ENCODE data around the gene RASAL2. TPM values are rescaled to one million over a fixed set of nuclear protein-coding genes. Genes with fewer than 3 reads are reported as not detected.

The RASAL2 gene
- total RNA-seq, 2 donors from 2014 or later: not detected

GRCh38 chr1:178358456-178358855, 264.6 kb downstream of the RASAL2 start:
- Mint-ChIP-seq H3K36me3 (peaks cover 3% of the 10 kb centered on the region), H3K4me3 (no peak overlapping the region), H3K9me3 (peaks cover 1% of the 10 kb centered on the region), H3K4me1 (ENCODE audit: low read depth in 2 of 2) (no peaks in the 10 kb centered on the region), H3K27me3 (peaks cover 0 to 2% of the 10 kb centered on the region in 2 donors), H3K27ac (no peak overlapping the region)
- ATAC-seq (no peak), DNase-seq (ENCODE audit: low spot score) (no peak)

- H3K36me3 Mint-ChIP-seq: no peaks in the 10 kb centered on the region
- no peaks in the 10 kb centered on the region for H3K9me3 Mint-ChIP-seq
- no peak overlapping the region for H3K27ac Mint-ChIP-seq
- no peaks in the 10 kb centered on the region for H3K4me1 Mint-ChIP-seq (ENCODE audit: low read depth in 2 of 2)
- ATAC-seq (no peak), DNase-seq (ENCODE audit: low spot score) (no peak)
- H3K27me3 Mint-ChIP-seq: peaks cover 0 to 2% of the 10 kb centered on the region in 2 donors
- no peak overlapping the region for H3K4me3 Mint-ChIP-seq
Measured at GRCh38 chr1:178360421-178360820, 266.5 kb downstream of the RASAL2 start.

GRCh38 chr1:178361847-178362246, 267.9 kb downstream of the RASAL2 start:
- Mint-ChIP-seq H3K36me3 (no peaks in the 10 kb centered on the region), H3K27me3 (peaks cover 0 to 2% of the 10 kb centered on the region in 2 donors), H3K4me1 (ENCODE audit: low read depth in 2 of 2) (no peaks in the 10 kb centered on the region), H3K9me3 (no peaks in the 10 kb centered on the region), H3K4me3 (no peak overlapping the region), H3K27ac (no peak overlapping the region)
- ATAC-seq (no peak), DNase-seq (ENCODE audit: low spot score) (no peak)

GRCh38 chr1:178362747-178363146, 268.8 kb downstream of the RASAL2 start:
- ATAC-seq (no peak), DNase-seq (ENCODE audit: low spot score) (no peak)
- H3K4me3 Mint-ChIP-seq: no peak overlapping the region
- H3K36me3 Mint-ChIP-seq: no peaks in the 10 kb centered on the region
- peaks cover 0 to 2% of the 10 kb centered on the region in 2 donors for H3K27me3 Mint-ChIP-seq
- no peaks in the 10 kb centered on the region for H3K4me1 Mint-ChIP-seq (ENCODE audit: low read depth in 2 of 2)
- no peak overlapping the region for H3K27ac Mint-ChIP-seq
- no peaks in the 10 kb centered on the region for H3K9me3 Mint-ChIP-seq

GRCh38 chr1:178364782-178365181, 270.9 kb downstream of the RASAL2 start:
- peaks cover 0 to 3% of the 10 kb centered on the region in 2 donors for H3K27me3 Mint-ChIP-seq
- no peak overlapping the region for H3K4me3 Mint-ChIP-seq
- H3K27ac Mint-ChIP-seq: no peak overlapping the region
- H3K4me1 Mint-ChIP-seq (ENCODE audit: low read depth in 2 of 2): no peaks in the 10 kb centered on the region
- no peaks in the 10 kb centered on the region for H3K9me3 Mint-ChIP-seq
- H3K36me3 Mint-ChIP-seq: no peaks in the 10 kb centered on the region
- DNase-seq (ENCODE audit: low spot score): no peak
- ATAC-seq: no peak

GRCh38 chr1:178367151-178367550, 273.2 kb downstream of the RASAL2 start:
- DNase-seq (ENCODE audit: low spot score) (no peak), ATAC-seq (no peak)
- Mint-ChIP-seq H3K9me3 (no peaks in the 10 kb centered on the region), H3K36me3 (no peaks in the 10 kb centered on the region), H3K27ac (no peak overlapping the region), H3K4me1 (ENCODE audit: low read depth in 2 of 2) (no peaks in the 10 kb centered on the region), H3K27me3 (peaks cover 0 to 3% of the 10 kb centered on the region in 2 donors), H3K4me3 (no peak overlapping the region)

GRCh38 chr1:178368208-178368607, 274.3 kb downstream of the RASAL2 start:
- Mint-ChIP-seq H3K4me1 (ENCODE audit: low read depth in 2 of 2) (no peaks in the 10 kb centered on the region), H3K4me3 (no peak overlapping the region), H3K36me3 (no peaks in the 10 kb centered on the region), H3K27ac (no peak overlapping the region), H3K9me3 (no peaks in the 10 kb centered on the region), H3K27me3 (peaks cover 0 to 4% of the 10 kb centered on the region in 2 donors)
- ATAC-seq (no peak), DNase-seq (ENCODE audit: low spot score) (no peak)

- Mint-ChIP-seq H3K4me3 (no peak overlapping the region), H3K36me3 (no peaks in the 10 kb centered on the region), H3K4me1 (ENCODE audit: low read depth in 2 of 2) (no peaks in the 10 kb centered on the region), H3K27ac (no peak overlapping the region), H3K27me3 (peaks cover 0 to 6% of the 10 kb centered on the region in 2 donors), H3K9me3 (no peaks in the 10 kb centered on the region)
- ATAC-seq: no peak
- DNase-seq (ENCODE audit: low spot score): no peak
Measured at GRCh38 chr1:178371235-178371634, 277.3 kb downstream of the RASAL2 start.

GRCh38 chr1:178371933-178372388, 278.1 kb downstream of the RASAL2 start:
- Mint-ChIP-seq H3K27ac (no peak overlapping the region), H3K9me3 (no peaks in the 10 kb centered on the region), H3K27me3 (peaks cover 0 to 6% of the 10 kb centered on the region in 2 donors), H3K4me3 (no peak overlapping the region), H3K36me3 (no peaks in the 10 kb centered on the region), H3K4me1 (ENCODE audit: low read depth in 2 of 2) (no peaks in the 10 kb centered on the region)
- no peak for ATAC-seq
- DNase-seq (ENCODE audit: low spot score): no peak

GRCh38 chr1:178374016-178374415, 280.1 kb downstream of the RASAL2 start:
- Mint-ChIP-seq H3K9me3 (no peaks in the 10 kb centered on the region), H3K4me1 (ENCODE audit: low read depth in 2 of 2) (no peaks in the 10 kb centered on the region), H3K27ac (no peak overlapping the region), H3K4me3 (no peak overlapping the region), H3K36me3 (no peaks in the 10 kb centered on the region), H3K27me3 (peaks cover 0 to 6% of the 10 kb centered on the region in 2 donors)
- DNase-seq (ENCODE audit: low spot score): no peak
- no peak for ATAC-seq

GRCh38 chr1:178376008-178376407, 282.1 kb downstream of the RASAL2 start:
- no peak overlapping the region for H3K27ac Mint-ChIP-seq
- H3K4me1 Mint-ChIP-seq (ENCODE audit: low read depth in 2 of 2): no peaks in the 10 kb centered on the region
- ATAC-seq: no peak
- no peaks in the 10 kb centered on the region for H3K36me3 Mint-ChIP-seq
- H3K9me3 Mint-ChIP-seq: no peaks in the 10 kb centered on the region
- no peak overlapping the region for H3K4me3 Mint-ChIP-seq
- no peak for DNase-seq (ENCODE audit: low spot score)
- peaks cover 0 to 7% of the 10 kb centered on the region in 2 donors for H3K27me3 Mint-ChIP-seq

GRCh38 chr1:178379807-178380206, 285.9 kb downstream of the RASAL2 start:
- ATAC-seq (no peak), DNase-seq (ENCODE audit: low spot score) (no peak)
- Mint-ChIP-seq H3K4me1 (ENCODE audit: low read depth in 2 of 2) (no peaks in the 10 kb centered on the region), H3K36me3 (no peaks in the 10 kb centered on the region), H3K9me3 (no peaks in the 10 kb centered on the region), H3K27ac (no peak overlapping the region), H3K27me3 (peaks cover 0 to 6% of the 10 kb centered on the region in 2 donors), H3K4me3 (no peak overlapping the region)

GRCh38 chr1:178382372-178382771, 288.5 kb downstream of the RASAL2 start:
- Mint-ChIP-seq H3K27me3 (peaks cover 0 to 6% of the 10 kb centered on the region in 2 donors), H3K27ac (no peak overlapping the region), H3K4me3 (no peak overlapping the region), H3K36me3 (no peaks in the 10 kb centered on the region), H3K4me1 (ENCODE audit: low read depth in 2 of 2) (no peaks in the 10 kb centered on the region), H3K9me3 (no peaks in the 10 kb centered on the region)
- no peak for DNase-seq (ENCODE audit: low spot score)
- no peak for ATAC-seq

- DNase-seq (ENCODE audit: low spot score) (no peak), ATAC-seq (no peak)
- Mint-ChIP-seq H3K27ac (no peak overlapping the region), H3K4me3 (no peak overlapping the region), H3K27me3 (peaks cover 6 to 8% of the 10 kb centered on the region in 2 donors), H3K4me1 (ENCODE audit: low read depth in 2 of 2) (no peaks in the 10 kb centered on the region), H3K36me3 (no peaks in the 10 kb centered on the region), H3K9me3 (peaks cover 2% of the 10 kb centered on the region)
Measured at GRCh38 chr1:178385662-178386061, 291.8 kb downstream of the RASAL2 start.

- no peaks in the 10 kb centered on the region for H3K4me1 Mint-ChIP-seq (ENCODE audit: low read depth in 2 of 2)
- peaks cover 6 to 8% of the 10 kb centered on the region in 2 donors for H3K27me3 Mint-ChIP-seq
- H3K9me3 Mint-ChIP-seq: peaks cover 6% of the 10 kb centered on the region
- no peak for DNase-seq (ENCODE audit: low spot score)
- no peak overlapping the region for H3K27ac Mint-ChIP-seq
- ATAC-seq: no peak
- H3K4me3 Mint-ChIP-seq: no peak overlapping the region
- H3K36me3 Mint-ChIP-seq: no peaks in the 10 kb centered on the region
Measured at GRCh38 chr1:178388418-178389145, 294.7 kb downstream of the RASAL2 start.

All from natural killer cell treated with Interleukin-12 subunit alpha and Interleukin-12 subunit beta and Interleukin-15 and Interleukin-18, amount 100 ng/mL, for 72 hours (primary cell).